ENCODE measurements around the gene MORC2.

Gene MORC2

GRCh38 chr22:30921108-30921507 is 47.5 kb downstream of the MORC2 start:
- Histone ChIP-seq H3K9ac (ENCODE audit: low read depth, low read length) (no peak overlapping the region), H3K36me3 (ENCODE audit: insufficient read depth, low read length) (peaks cover 5% of the 10 kb centered on the region; the same call in 1 of the 2 replicates), H3K4me1 (ENCODE audit: insufficient read depth, low read length) (no peaks in the 10 kb centered on the region), H3K9me3 (ENCODE audit: control insufficient read depth, insufficient read depth, low read length) (0 out of 2 replicates have a peak, but pooled peaks cover 4% of the 10 kb centered on the region)

- Histone ChIP-seq H3K4me1 (ENCODE audit: insufficient read depth, low read length) (no peaks in the 10 kb centered on the region), H3K36me3 (ENCODE audit: insufficient read depth, low read length) (peaks cover 5% of the 10 kb centered on the region; the same call in 1 of the 2 replicates), H3K9me3 (ENCODE audit: control insufficient read depth, insufficient read depth, low read length) (0 out of 2 replicates have a peak, but pooled peaks cover 4% of the 10 kb centered on the region), H3K9ac (ENCODE audit: low read depth, low read length) (no peak overlapping the region)
Observed at GRCh38 chr22:30920407-30920806, 48.2 kb downstream of the MORC2 start.

- peaks cover 5% of the 10 kb centered on the region; the same call in 1 of the 2 replicates for H3K36me3 ChIP-seq (ENCODE audit: insufficient read depth, low read length)
- 0 out of 2 replicates have a peak, but pooled peaks cover 4% of the 10 kb centered on the region for H3K9me3 ChIP-seq (ENCODE audit: control insufficient read depth, insufficient read depth, low read length)
- H3K9ac ChIP-seq (ENCODE audit: low read depth, low read length), result no peak overlapping the region
- no peaks in the 10 kb centered on the region for H3K4me1 ChIP-seq (ENCODE audit: insufficient read depth, low read length)
Observed at GRCh38 chr22:30919973-30920372, 48.6 kb downstream of the MORC2 start.

- Histone ChIP-seq H3K4me1 (ENCODE audit: insufficient read depth, low read length) (no peaks in the 10 kb centered on the region), H3K9ac (ENCODE audit: low read depth, low read length) (no peak overlapping the region), H3K36me3 (ENCODE audit: insufficient read depth, low read length) (no peaks in the 10 kb centered on the region), H3K9me3 (ENCODE audit: control insufficient read depth, insufficient read depth, low read length) (0 out of 2 replicates have a peak, but pooled peaks cover 4% of the 10 kb centered on the region)
Observed at GRCh38 chr22:30918761-30919160, 49.8 kb downstream of the MORC2 start.

- H3K9me3 ChIP-seq (ENCODE audit: control insufficient read depth, insufficient read depth, low read length), result no peaks in the 10 kb centered on the region
- H3K4me1 ChIP-seq (ENCODE audit: insufficient read depth, low read length), result no peaks in the 10 kb centered on the region
- H3K9ac ChIP-seq (ENCODE audit: low read depth, low read length), result no peak overlapping the region
- H3K36me3 ChIP-seq (ENCODE audit: insufficient read depth, low read length), result peaks cover 3% of the 10 kb centered on the region; the same call in 1 of the 2 replicates
Observed at GRCh38 chr22:30910358-30910757, 58.2 kb downstream of the MORC2 start.

GRCh38 chr22:30909306-30909705 is 59.3 kb downstream of the MORC2 start:
- Histone ChIP-seq H3K4me1 (ENCODE audit: insufficient read depth, low read length) (no peaks in the 10 kb centered on the region), H3K36me3 (ENCODE audit: insufficient read depth, low read length) (peaks cover 3% of the 10 kb centered on the region; the same call in 1 of the 2 replicates), H3K9ac (ENCODE audit: low read depth, low read length) (no peak overlapping the region), H3K9me3 (ENCODE audit: control insufficient read depth, insufficient read depth, low read length) (no peaks in the 10 kb centered on the region)

GRCh38 chr22:30908051-30908461 is 60.5 kb downstream of the MORC2 start:
- Histone ChIP-seq H3K36me3 (ENCODE audit: insufficient read depth, low read length) (peaks cover 3% of the 10 kb centered on the region; the same call in 1 of the 2 replicates), H3K9me3 (ENCODE audit: control insufficient read depth, insufficient read depth, low read length) (no peaks in the 10 kb centered on the region), H3K4me1 (ENCODE audit: insufficient read depth, low read length) (no peaks in the 10 kb centered on the region), H3K9ac (ENCODE audit: low read depth, low read length) (no peak overlapping the region)

- Histone ChIP-seq H3K36me3 (ENCODE audit: insufficient read depth, low read length) (peaks cover 3% of the 10 kb centered on the region; the same call in 1 of the 2 replicates), H3K4me1 (ENCODE audit: insufficient read depth, low read length) (no peaks in the 10 kb centered on the region), H3K9me3 (ENCODE audit: control insufficient read depth, insufficient read depth, low read length) (no peaks in the 10 kb centered on the region), H3K9ac (ENCODE audit: low read depth, low read length) (no peak overlapping the region)
Observed at GRCh38 chr22:30906946-30907345, 61.6 kb downstream of the MORC2 start.

- H3K9me3 ChIP-seq (ENCODE audit: control insufficient read depth, insufficient read depth, low read length), result no peaks in the 10 kb centered on the region
- H3K36me3 ChIP-seq (ENCODE audit: insufficient read depth, low read length), result peaks cover 3% of the 10 kb centered on the region; the same call in 1 of the 2 replicates
- no peak overlapping the region for H3K9ac ChIP-seq (ENCODE audit: low read depth, low read length)
- H3K4me1 ChIP-seq (ENCODE audit: insufficient read depth, low read length), result no peaks in the 10 kb centered on the region
Observed at GRCh38 chr22:30906411-30906810, 62.2 kb downstream of the MORC2 start.

- Histone ChIP-seq H3K9ac (ENCODE audit: low read depth, low read length) (no peak overlapping the region), H3K4me1 (ENCODE audit: insufficient read depth, low read length) (no peaks in the 10 kb centered on the region), H3K36me3 (ENCODE audit: insufficient read depth, low read length) (peaks cover 3% of the 10 kb centered on the region; the same call in 1 of the 2 replicates), H3K9me3 (ENCODE audit: control insufficient read depth, insufficient read depth, low read length) (no peaks in the 10 kb centered on the region)
Observed at GRCh38 chr22:30905696-30906341, 62.8 kb downstream of the MORC2 start.

- peaks cover 2% of the 10 kb centered on the region; the same call in 1 of the 2 replicates for H3K9me3 ChIP-seq (ENCODE audit: control insufficient read depth, insufficient read depth, low read length)
- H3K9ac ChIP-seq (ENCODE audit: low read depth, low read length), result no peak overlapping the region
- H3K36me3 ChIP-seq (ENCODE audit: insufficient read depth, low read length), result no peaks in the 10 kb centered on the region; the same call in 1 of the 2 replicates
- H3K4me1 ChIP-seq (ENCODE audit: insufficient read depth, low read length), result no peaks in the 10 kb centered on the region
Observed at GRCh38 chr22:30903876-30904460, 64.6 kb downstream of the MORC2 start.

- Histone ChIP-seq H3K9me3 (ENCODE audit: control insufficient read depth, insufficient read depth, low read length) (peaks cover 3% of the 10 kb centered on the region; the same call in 1 of the 2 replicates), H3K9ac (ENCODE audit: low read depth, low read length) (no peak overlapping the region), H3K36me3 (ENCODE audit: insufficient read depth, low read length) (no peaks in the 10 kb centered on the region; the same call in 1 of the 2 replicates), H3K4me1 (ENCODE audit: insufficient read depth, low read length) (no peaks in the 10 kb centered on the region)
Observed at GRCh38 chr22:30902496-30903357, 65.8 kb downstream of the MORC2 start.

GRCh38 chr22:30894371-30894740 is 74.2 kb downstream of the MORC2 start:
- peaks cover 3% of the 10 kb centered on the region; the same call in 1 of the 2 replicates for H3K9me3 ChIP-seq (ENCODE audit: control insufficient read depth, insufficient read depth, low read length)
- no peaks in the 10 kb centered on the region for H3K36me3 ChIP-seq (ENCODE audit: insufficient read depth, low read length)
- no peak overlapping the region for H3K9ac ChIP-seq (ENCODE audit: low read depth, low read length)
- H3K4me1 ChIP-seq (ENCODE audit: insufficient read depth, low read length), result no peaks in the 10 kb centered on the region
